AG04449 (cell line): ENCODE data around the gene PDZD2.

Source experiments
- CTCF ChIA-PET: fragments of 350-600 bp; formaldehyde crosslinking; extraction: SDS; loops from one replicate; lab custom pipeline; 2021; ENCODE audit warnings: antibody characterized with exemption; lab: Yijun Ruan, JAX
- POLR2A ChIA-PET: fragments of 400-600, 350-600 bp; formaldehyde crosslinking; extraction: SDS; loops from one replicate; lab custom pipeline; 2020; ENCODE audit warnings: antibody characterized with exemption, inconsistent platforms; lab: Yijun Ruan, JAX
- DNase-seq: peaks from one replicate; pipeline ENCODE4 v3.0.0-alpha.2; 2010; ENCODE audit warnings: low read depth, low spot score
- H3K4me3 ChIP-seq: 2 replicates; pipeline ENCODE4 v1.5.1; 2011; ENCODE audit warnings: low read depth, mild to moderate bottlenecking, control low read depth, low read length
- CTCF ChIP-seq: IDR thresholded peaks from one replicate; pipeline ENCODE4 v1.5.1; 2011; ENCODE audit warnings: mild to moderate bottlenecking, moderate library complexity, low read length, control low read depth, inconsistent platforms; ENCODE audit not compliant: insufficient read depth; ENCODE audit errors: missing control alignments

PDZD2 gene

GRCh38 chr5:31630931-31631330 lies 8.0 kb upstream of the PDZD2 start:
- ChIA-PET CTCF (no interaction called here), POLR2A (no interaction called here)
- no peak for TF ChIP-seq CTCF
- DNase-seq = no peak
- H3K4me3 ChIP-seq = no peak overlapping the region

- TF ChIP-seq CTCF = no peak
- ChIA-PET CTCF (no interaction called here), POLR2A (no interaction called here)
- DNase-seq = no peak
- H3K4me3 ChIP-seq = no peak overlapping the region
Measured at GRCh38 chr5:31632460-31632859, 6.5 kb upstream of the PDZD2 start.

GRCh38 chr5:31635446-31635845 lies 3.5 kb upstream of the PDZD2 start:
- TF ChIP-seq CTCF = no peak
- no peak for DNase-seq
- CTCF ChIA-PET = no interaction called here
- H3K4me3 ChIP-seq = no peak overlapping the region
- POLR2A ChIA-PET = no interaction called here

GRCh38 chr5:31637851-31638250 lies 1.1 kb upstream of the PDZD2 start:
- CTCF ChIA-PET = interaction anchor here (0.6 to 2.4 kb wide), 8 partner anchors 9 to 439 kb away, joined by 3 to 9 read pairs (median 4); no protein-coding TSS in a partner anchor
- no peak for TF ChIP-seq CTCF
- H3K4me3 ChIP-seq = no peak overlapping the region
- no peak for DNase-seq
- POLR2A ChIA-PET = no interaction called here

- H3K4me3 ChIP-seq = peak overlapping the region; percentile 63
- ChIA-PET POLR2A (no interaction called here), CTCF (interaction anchor here (0.6 to 2.4 kb wide), 8 partner anchors 9 to 438 kb away, joined by 3 to 9 read pairs (median 4); no protein-coding TSS in a partner anchor)
- TF ChIP-seq CTCF = no peak
- DNase-seq = no peak
Measured at GRCh38 chr5:31638345-31638744, 586 bp upstream of the PDZD2 start.

- CTCF ChIA-PET = interaction anchor here (1.0 to 2.4 kb wide), 7 partner anchors 12 to 437 kb away, joined by 3 to 8 read pairs (median 3); no protein-coding TSS in a partner anchor
- H3K4me3 ChIP-seq = peak overlapping the region; percentile 29
- POLR2A ChIA-PET = no interaction called here
- TF ChIP-seq CTCF = no peak
- no peak for DNase-seq
Measured at GRCh38 chr5:31639481-31640411, 815 bp downstream of the PDZD2 start.
